ENCODE results near the gene LEP. TPM values are rescaled to one million over a fixed set of nuclear protein-coding genes. Genes with fewer than 3 reads are reported as not detected.

Gene LEP
- polyA plus RNA-seq, 3 donors, result 0.12 to 0.13 TPM; not detected in 1

DNA sequence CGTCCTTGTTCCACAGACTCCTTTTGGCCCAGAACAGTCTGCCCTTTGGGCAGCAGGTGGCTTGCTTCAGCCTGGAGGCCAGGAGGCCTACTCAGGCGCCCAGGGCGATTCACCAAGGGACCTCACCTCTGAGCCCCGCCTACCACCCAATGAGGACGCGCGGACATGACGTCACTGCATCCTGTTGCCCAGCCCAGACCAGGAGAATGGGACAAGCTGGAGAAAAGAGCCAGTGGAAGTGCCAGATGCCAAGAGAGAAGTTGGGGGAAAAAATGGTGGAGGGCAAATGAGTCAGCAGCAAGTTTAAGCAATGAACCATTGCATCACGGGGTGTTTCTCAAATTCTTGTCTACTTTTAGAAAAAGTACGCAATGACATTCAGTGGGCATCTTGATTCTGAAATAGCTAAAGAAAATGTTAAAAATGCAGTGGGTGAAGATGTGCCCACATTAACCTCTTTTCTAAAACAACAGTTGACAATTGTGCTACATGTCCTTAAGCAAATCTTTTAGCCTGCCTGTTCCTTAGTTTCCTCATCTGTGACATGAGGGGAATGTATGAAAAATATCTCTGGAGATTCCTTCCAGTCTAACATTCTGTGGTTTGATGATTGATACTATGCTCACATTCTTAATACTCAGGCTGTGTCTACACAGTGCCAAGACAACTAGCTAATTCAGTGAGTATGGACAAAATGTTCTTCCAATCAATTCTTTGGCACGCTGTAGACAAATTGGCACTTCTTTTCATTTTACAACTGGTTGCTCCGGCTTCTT, 23.9 kb upstream of the LEP start:
- intact Hi-C loops (cut with micrococcal nuclease), result loop anchor here (2.0 to 10.0 kb wide), 2 partner anchors 20 to 182 kb away; partner anchors contain the start of gene LRRC4 (in 1 of the 2)
- Histone ChIP-seq H3K9ac (ENCODE audit: insufficient read depth, low read length, poor library complexity, severe bottlenecking) (peak overlapping the region; percentile 42), H2AFZ (ENCODE audit: insufficient read depth, low read depth, low read length, poor library complexity, severe bottlenecking) (peak overlapping the region; percentile 43), H3K4me3 (replicated peaks in 1 of 3; ENCODE audit: low read depth in 2 of 3, low read length in 3 of 3) (peak overlapping the region in 1 of 3 experiments; percentile 16), H3K36me3 (replicated peaks in 1 of 2; ENCODE audit: control insufficient read depth in 1 of 2, insufficient read depth in 2 of 2, low read length in 2 of 2) (no peaks in the 10 kb centered on the region), H4K20me1 (ENCODE audit: insufficient read depth, low read length) (no peaks in the 10 kb centered on the region), H3K9me3 (replicated peaks in 1 of 2; ENCODE audit: control insufficient read depth in 1 of 2, insufficient read depth in 1 of 2, low read length in 2 of 2) (peaks cover 0 to 8% of the 10 kb centered on the region in 2 donors), H3K27ac (ENCODE audit: low read depth in 1 of 2, low read length in 2 of 2) (peak overlapping the region; percentile 89 to 95), H3K4me2 (replicated peaks; ENCODE audit: extremely low read depth, low read length, poor library complexity, severe bottlenecking) (peak overlapping the region; percentile 36), H3K4me1 (ENCODE audit: control insufficient read depth in 1 of 2, insufficient read depth in 2 of 2, low read length in 2 of 2) (peaks cover 58 to 64% of the 10 kb centered on the region in 2 donors), H3K27me3 (ENCODE audit: control insufficient read depth in 2 of 2, insufficient read depth in 2 of 2, low read length in 2 of 2) (no peaks in the 10 kb centered on the region), H3K79me2 (ENCODE audit: insufficient read depth, low read length) (no peaks in the 10 kb centered on the region)
- H3K27me3 Mint-ChIP-seq (ENCODE audit: low read depth in 3 of 3), result peaks cover 0 to 3% (median 2%) of the 10 kb centered on the region in 3 donors
- TF ChIP-seq, protein P1, sequence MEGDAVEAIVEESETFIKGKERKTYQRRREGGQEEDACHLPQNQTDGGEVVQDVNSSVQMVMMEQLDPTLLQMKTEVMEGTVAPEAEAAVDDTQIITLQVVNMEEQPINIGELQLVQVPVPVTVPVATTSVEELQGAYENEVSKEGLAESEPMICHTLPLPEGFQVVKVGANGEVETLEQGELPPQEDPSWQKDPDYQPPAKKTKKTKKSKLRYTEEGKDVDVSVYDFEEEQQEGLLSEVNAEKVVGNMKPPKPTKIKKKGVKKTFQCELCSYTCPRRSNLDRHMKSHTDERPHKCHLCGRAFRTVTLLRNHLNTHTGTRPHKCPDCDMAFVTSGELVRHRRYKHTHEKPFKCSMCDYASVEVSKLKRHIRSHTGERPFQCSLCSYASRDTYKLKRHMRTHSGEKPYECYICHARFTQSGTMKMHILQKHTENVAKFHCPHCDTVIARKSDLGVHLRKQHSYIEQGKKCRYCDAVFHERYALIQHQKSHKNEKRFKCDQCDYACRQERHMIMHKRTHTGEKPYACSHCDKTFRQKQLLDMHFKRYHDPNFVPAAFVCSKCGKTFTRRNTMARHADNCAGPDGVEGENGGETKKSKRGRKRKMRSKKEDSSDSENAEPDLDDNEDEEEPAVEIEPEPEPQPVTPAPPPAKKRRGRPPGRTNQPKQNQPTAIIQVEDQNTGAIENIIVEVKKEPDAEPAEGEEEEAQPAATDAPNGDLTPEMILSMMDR (IDR thresholded peaks at IDR 0.05), result peak; percentile 13
- H3K4me1 Mint-ChIP-seq, result peaks cover 62% of the 10 kb centered on the region
- 29% methylated on average over 4 of the region's 12 CpGs for WGBS (ENCODE audit: insufficient coverage)
- H3K4me3 Mint-ChIP-seq, result peak overlapping the region in 1 of 2 donors; percentile 36
- H3K36me3 Mint-ChIP-seq, result peaks cover 0 to 7% of the 10 kb centered on the region in 2 donors
- DNase-seq, result peak; percentile 90 to 97 (median 95)
- peaks cover 0 to 9% (median 2%) of the 10 kb centered on the region in 7 donors for H3K9me3 Mint-ChIP-seq
- peak overlapping the region; percentile 91 to 98 (median 97) for H3K27ac Mint-ChIP-seq

DNA sequence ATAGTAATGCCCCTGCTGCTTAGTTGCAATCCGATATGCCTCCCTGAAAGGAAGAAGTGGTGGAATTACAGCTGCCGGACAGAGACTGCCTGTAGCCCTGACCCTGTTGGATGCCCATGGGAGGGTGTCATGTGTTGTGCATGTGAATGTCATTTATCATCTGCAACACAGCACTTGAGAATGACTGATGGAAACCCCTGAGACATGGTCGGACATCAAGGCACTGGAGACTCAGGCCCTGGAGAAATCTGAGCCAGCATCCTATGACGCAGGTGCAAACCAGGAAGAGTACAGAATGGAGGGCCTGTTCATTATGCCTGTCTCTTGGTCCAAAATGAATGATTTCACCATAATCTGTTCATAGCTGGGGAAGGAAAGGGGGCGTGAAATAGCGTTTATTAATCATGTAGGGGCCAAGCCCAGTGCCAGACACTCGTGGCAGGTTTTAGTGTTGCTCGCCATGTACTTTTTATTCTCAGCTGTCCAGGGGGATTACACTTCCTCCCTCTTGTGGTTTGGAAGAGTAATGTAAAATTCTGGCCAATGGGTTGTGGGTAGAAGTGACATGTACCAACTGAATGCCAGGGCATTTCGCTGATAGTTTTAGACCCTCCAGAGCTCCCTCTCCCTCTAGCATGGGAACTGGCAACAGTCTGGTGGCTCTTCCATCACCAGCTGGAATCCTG, 23.0 kb upstream of the LEP start:
- peak in 2 of 3 donors; percentile 20 to 30 for DNase-seq
- Histone ChIP-seq H3K4me3 (replicated peaks in 1 of 3; ENCODE audit: low read depth in 2 of 3, low read length in 3 of 3) (peak overlapping the region in 1 of 3 experiments; percentile 16), H3K36me3 (replicated peaks in 1 of 2; ENCODE audit: control insufficient read depth in 1 of 2, insufficient read depth in 2 of 2, low read length in 2 of 2) (no peaks in the 10 kb centered on the region), H3K4me2 (replicated peaks; ENCODE audit: extremely low read depth, low read length, poor library complexity, severe bottlenecking) (peak overlapping the region; percentile 36), H2AFZ (ENCODE audit: insufficient read depth, low read depth, low read length, poor library complexity, severe bottlenecking) (peak overlapping the region; percentile 43), H3K4me1 (ENCODE audit: control insufficient read depth in 1 of 2, insufficient read depth in 2 of 2, low read length in 2 of 2) (peaks cover 67 to 73% of the 10 kb centered on the region in 2 donors), H3K27me3 (ENCODE audit: control insufficient read depth in 2 of 2, insufficient read depth in 2 of 2, low read length in 2 of 2) (no peaks in the 10 kb centered on the region), H4K20me1 (ENCODE audit: insufficient read depth, low read length) (no peaks in the 10 kb centered on the region), H3K9me3 (replicated peaks in 1 of 2; ENCODE audit: control insufficient read depth in 1 of 2, insufficient read depth in 1 of 2, low read length in 2 of 2) (peaks cover 0 to 8% of the 10 kb centered on the region in 2 donors), H3K9ac (ENCODE audit: insufficient read depth, low read length, poor library complexity, severe bottlenecking) (peak overlapping the region; percentile 42), H3K27ac (ENCODE audit: low read depth in 1 of 2, low read length in 2 of 2) (peak overlapping the region; percentile 89 to 95), H3K79me2 (ENCODE audit: insufficient read depth, low read length) (no peaks in the 10 kb centered on the region)
- Mint-ChIP-seq H3K36me3 (peaks cover 0 to 7% of the 10 kb centered on the region in 2 donors), H3K9me3 (peaks cover 0 to 9% (median 2%) of the 10 kb centered on the region in 7 donors), H3K4me3 (no peak overlapping the region), H3K27me3 (ENCODE audit: low read depth in 3 of 3) (peaks cover 0 to 3% (median 2%) of the 10 kb centered on the region in 3 donors), H3K4me1 (peaks cover 71% of the 10 kb centered on the region), H3K27ac (peak overlapping the region; percentile 91 to 98 (median 97))
- intact Hi-C loops (cut with micrococcal nuclease), result loop anchor here (2.0 to 10.0 kb wide), 2 partner anchors 19 to 183 kb away; partner anchors contain the start of gene LRRC4 (in 1 of the 2)
- TF ChIP-seq, protein P1 (IDR thresholded peaks at IDR 0.05), result peak; percentile 25
- WGBS (ENCODE audit: insufficient coverage), result 65% methylated on average over 3 of the region's 9 CpGs
